Stimulated activated CD4-positive, alpha-beta T cell treated with anti-CD3 and anti-CD28 coated beads, Interleukin-15, amount 100 ng/mL, for 48 hours (primary cell): ENCODE measurements around the gene SEMA3A.

Source experiments
- DNase-seq, 2 donors: peaks; one replicate each; pipeline ENCODE4 v3.0.0-alpha.2; 2020; ENCODE audit warnings: low read depth in 2 of 2

The SEMA3A gene

GRCh38 chr7:84196084-84196503 is 1.5 kb upstream of the SEMA3A start:
- DNase-seq, result no peak

GRCh38 chr7:84195295-84196060 is 889 bp upstream of the SEMA3A start:
- no peak for DNase-seq

- DNase-seq, result no peak
These were observed 842 bp downstream of the SEMA3A start for GRCh38 chr7:84193747-84194146.

GRCh38 chr7:84191842-84192241 is 2.7 kb downstream of the SEMA3A start:
- no peak for DNase-seq

DNA sequence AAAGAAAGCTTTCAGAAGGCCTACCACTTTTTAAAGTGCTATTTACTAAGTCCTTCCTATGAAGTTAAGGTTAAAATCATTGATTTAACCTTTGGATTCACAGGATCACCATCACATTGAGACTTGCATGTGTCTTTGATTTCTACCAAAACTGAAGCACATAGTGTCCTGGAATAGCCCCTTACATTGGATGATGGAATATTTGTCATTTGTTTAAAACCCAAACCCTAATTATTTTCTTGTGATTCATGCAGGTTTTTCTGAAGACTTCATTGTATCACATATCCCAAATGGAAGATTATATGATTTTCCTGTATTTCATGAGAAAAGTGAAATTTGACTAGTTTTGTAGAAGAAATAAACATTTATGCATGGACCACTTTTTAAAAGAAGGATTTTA is 3.3 kb downstream of the SEMA3A start:
- DNase-seq, result no peak

GRCh38 chr7:84190016-84190705 is 4.4 kb downstream of the SEMA3A start:
- DNase-seq, result no peak

DNA sequence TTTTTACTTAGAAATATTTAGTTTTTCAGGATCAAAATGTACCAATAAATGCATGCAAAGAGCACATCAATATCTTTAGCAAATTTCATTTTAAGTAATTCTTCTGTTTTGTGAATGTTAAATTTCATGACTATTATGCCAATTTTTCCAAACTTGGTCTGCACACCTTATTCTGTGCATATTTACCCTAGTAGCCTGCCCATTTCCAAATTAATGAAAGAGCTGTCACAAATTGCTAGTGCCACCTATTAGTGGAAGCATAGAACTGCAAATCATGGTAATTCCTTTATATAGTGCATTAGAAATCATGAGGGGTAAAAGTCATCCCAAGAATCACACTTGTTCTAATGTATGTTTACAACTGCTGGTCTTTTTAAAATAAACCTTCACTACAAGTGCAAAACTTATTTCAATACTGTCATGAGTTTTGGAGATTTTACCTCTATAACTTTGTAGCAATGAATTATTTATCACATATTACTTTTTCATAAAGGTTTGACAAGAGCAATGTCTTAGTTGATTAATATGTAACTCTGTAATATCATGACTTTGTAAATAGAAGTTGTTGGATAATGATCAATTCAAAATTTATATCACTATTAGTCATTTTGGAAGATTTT is 5.7 kb downstream of the SEMA3A start:
- no peak for DNase-seq

- no peak for DNase-seq
These were observed 6.6 kb downstream of the SEMA3A start for GRCh38 chr7:84187813-84188510.

DNA sequence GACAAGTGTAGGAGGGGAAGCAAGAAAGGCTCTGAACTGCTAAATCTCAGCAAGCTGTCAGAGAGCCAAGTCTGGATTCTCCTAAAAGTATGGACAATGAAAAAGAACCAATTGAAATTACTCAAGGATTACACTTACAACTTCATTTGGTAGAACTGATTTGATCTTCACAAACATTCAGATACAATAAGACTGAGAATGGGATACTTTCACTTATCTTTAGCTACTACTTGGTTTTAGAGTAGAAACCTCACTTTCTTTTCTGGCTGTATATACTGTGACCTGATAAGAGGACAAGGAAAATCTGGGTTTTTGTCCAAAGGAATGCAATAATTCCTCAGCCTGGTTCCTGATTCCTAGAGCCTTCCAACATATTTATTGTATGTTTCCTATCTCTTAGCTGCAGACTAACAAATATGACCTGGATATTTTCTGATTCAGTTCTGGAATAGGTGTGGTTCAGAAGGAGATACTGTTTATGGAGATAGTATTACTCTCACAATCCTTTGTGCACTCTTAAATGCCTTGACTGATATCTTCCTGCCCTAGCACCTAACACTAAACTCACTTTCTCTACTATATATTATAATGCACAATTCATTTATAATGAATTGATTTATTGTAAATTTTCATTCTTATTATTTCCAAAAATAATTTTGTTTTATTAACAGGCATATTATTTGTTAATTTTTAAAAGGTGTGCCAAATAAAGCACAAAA is 7.3 kb downstream of the SEMA3A start:
- DNase-seq, result no peak

- no peak for DNase-seq
These were observed 10.8 kb downstream of the SEMA3A start for GRCh38 chr7:84183741-84184140.

GRCh38 chr7:84182301-84182700 is 12.3 kb downstream of the SEMA3A start:
- no peak for DNase-seq

DNA sequence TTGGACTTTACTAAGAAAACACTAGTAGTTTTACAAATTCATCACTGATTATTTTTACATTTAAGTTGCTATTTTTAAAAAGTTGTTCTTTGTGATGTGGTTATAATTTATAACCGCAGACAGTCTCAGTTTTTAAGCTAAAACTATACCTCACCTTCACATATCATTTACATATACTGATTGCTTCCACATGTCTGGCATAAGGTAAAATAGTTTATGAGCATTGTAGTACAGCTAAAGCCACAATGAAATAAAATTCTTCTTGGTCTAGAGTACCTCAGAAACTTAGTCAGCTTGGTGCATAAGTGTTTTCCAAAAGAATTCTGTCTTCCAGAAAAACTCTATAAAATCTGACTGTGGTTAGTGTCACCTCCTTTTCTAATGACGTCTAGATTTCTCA is 13.0 kb downstream of the SEMA3A start:
- DNase-seq, result no peak

DNA sequence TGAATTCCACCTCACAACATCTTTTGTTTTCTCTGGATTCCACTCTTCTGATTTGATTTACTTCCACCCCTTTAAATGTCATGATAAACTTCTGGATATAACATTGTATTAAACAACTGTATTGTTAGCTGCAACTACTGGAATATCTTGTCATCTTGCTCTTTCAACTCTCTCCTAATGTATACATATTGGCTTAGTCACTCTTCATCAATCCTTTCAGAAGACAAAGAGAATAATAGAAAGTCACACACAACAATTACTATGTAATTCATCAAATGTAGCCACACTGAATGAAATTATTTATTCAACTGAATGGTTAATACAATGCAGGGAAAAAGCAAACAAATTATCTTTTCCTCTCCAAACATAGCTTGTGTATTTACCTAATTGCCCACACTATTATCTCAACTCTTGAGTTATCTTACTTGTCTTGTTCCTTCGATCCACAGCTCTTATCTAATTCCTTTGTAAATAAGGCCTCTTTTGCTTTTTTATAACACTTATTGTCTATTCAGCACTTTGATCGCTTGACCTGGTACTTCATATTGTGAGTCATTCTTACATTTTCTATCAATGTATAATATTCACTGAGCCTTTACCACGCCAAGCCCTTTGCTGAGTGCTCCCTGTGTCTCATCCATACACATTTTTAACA is 16.7 kb downstream of the SEMA3A start:
- no peak for DNase-seq

DNA sequence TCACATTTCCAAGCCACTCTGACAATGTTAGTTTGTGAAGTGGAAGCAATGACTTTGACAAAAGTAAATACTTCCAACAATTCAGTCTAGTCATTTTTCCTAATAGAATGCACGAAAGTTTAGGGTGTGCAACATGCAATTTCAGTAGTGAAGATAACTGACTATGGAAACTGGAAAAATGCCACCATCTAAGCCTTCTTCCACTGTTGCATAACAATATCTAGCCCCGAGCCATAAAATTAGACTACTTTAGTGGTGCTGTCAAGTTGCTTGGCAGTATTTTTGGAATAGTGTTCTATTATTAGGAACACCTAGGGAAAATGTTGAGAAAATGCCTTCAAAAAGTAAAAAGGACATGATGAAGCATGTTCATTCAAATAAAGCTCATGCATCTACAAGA is 17.9 kb downstream of the SEMA3A start:
- no peak for DNase-seq

- DNase-seq, result no peak
These were observed 19.1 kb downstream of the SEMA3A start for GRCh38 chr7:84175461-84175860.

DNA sequence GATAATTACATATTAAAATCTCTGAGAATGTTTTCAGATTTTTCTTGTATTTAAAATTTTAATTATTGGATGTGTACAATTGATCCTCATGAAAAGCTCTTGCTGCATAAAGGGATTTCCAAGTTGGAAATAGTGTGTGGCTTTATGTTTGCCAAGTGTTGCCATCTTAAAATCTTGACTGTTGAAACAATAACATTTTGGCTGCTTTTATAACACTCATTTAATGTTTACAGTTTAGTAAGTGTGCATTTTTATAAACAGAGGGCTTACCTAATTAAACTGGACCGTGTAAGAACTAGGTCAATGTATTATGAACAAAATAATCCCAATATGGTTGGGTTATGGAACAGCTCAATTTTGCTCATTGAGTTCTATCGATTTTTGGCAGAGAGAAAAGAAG is 23.9 kb downstream of the SEMA3A start:
- no peak for DNase-seq

DNA sequence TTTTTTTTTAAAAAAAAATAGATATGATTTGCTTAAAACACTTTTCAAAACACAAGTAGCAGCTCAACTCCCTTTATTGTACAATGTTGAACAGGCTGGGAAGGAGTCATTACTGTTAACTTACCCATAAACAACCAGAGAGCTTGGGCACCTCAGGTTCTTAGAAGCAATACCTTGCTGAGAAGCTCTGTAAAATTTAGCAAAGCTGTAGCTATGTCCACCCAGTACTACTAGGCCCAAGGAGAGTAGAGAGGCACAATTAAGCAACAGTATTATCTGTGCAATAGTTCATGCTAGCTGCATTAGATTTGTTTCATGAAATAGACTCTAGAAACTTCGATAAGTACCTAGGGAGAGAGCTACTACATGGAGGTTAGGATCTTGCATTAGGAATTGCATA is 32.0 kb downstream of the SEMA3A start:
- no peak for DNase-seq

- DNase-seq, result no peak
These were observed 32.5 kb downstream of the SEMA3A start for GRCh38 chr7:84162125-84162524.

DNA sequence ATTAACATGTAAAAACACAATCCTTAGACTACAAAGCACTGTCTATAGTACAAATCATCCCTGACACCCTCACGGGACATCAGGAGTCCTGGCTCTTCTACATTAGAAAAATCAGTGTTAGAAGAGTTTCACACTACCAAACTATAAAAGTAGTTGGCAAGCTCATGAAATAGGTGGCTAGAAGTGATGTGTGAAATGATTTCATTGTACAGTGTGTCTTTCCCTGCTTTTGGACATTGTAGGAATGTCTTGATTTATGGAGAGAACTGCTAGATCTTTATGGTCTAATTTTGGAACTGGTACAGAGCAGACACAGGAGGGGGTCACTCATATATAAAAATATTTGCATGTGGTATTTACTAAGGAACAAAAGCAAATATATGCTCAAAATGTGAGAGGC is 33.2 kb downstream of the SEMA3A start:
- no peak for DNase-seq

DNA sequence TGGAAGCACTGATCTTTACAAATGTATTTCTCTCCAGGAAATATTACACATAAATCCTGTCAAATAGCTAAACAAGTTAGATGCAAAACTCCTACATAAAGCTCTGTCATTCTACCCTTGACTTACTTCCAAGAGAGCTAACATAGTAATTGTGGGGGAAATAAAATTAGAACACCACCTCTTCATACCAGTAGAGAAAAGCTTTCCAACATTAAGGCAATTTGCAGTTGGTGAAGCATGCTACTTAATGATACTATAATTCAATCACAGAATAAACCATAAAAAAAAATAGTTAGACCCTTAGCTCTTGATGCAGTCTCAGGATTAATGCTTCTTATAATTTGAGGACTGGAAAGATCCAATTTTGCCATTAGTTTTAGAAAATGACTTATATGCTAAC is 35.2 kb downstream of the SEMA3A start:
- DNase-seq, result no peak

GRCh38 chr7:84157171-84157570 is 37.4 kb downstream of the SEMA3A start:
- DNase-seq, result no peak
